GM12873 (cell line): ENCODE data around the gene ZIC1.

Source experiments
- CTCF ChIP-seq: IDR thresholded peaks from 2 replicates; pipeline ENCODE4 v1.5.1; 2012; ENCODE audit warnings: low read depth, mild to moderate bottlenecking, moderate library complexity, low read length, control low read depth; ENCODE audit not compliant: insufficient read depth; ENCODE audit errors: missing control alignments

The ZIC1 gene

GRCh38 chr3:147393943-147394883 lies 15.0 kb upstream of the ZIC1 start:
- TF ChIP-seq CTCF, result no peak

DNA sequence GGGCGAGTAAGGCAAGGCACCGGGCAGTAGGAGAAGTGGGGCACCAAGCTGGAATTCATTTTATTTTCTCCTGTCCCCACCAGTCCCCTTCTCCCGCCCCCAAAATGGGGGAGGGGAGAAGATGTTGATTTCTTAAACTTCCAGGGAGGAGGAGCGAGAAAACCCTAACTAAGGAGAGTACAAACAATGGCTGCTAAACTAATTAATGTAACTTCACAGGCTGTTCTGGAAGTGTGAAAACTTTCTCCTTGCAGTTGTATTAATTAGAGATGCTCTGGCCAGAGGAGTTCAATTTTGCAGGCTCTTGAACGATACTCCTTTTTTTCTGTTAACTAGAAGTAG lies 14.3 kb upstream of the ZIC1 start:
- TF ChIP-seq CTCF, result no peak

DNA sequence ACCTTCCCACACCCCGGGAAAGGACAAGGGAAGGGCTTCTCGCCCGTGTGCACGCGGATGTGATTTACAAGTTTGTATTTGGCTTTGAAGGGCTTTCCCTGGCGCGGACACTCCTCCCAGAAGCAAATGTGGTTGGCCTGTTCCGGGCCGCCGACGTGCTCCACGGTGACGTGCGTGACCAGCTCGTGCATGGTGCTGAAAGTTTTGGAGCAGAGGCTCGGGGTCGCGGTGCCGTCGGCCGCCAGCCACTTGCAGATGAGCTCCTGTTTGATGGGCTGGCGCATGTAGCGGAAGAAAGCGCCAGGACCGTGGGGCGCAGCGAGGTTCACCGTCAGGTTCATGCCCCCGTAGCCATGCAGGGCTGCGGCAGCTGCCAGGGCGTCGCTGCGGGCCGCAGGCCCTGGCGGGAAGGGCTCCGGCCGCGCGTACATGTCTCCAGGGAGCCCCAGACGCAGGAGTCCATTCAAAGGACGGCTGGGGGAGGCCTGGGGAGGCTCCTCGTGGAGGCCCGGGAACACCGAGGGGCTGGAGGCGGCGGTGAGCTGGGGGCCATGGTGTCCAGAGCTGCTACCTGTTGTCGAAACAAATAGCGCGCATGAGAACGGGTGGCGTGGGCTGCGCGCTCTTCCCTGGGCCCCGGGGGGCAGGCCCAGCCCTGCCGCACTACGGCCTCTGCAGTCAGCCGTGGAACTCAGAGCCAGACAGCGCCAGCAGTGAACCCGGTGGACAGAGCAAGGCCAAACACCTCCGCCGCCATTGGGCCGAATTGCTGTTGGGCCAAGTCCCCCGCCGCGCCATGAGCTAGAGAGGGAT lies 13.1 kb upstream of the ZIC1 start:
- no peak for TF ChIP-seq CTCF

GRCh38 chr3:147396712-147397046 lies 12.5 kb upstream of the ZIC1 start:
- no peak for TF ChIP-seq CTCF

- TF ChIP-seq CTCF, result no peak
Observed at GRCh38 chr3:147397155-147397874, 11.8 kb upstream of the ZIC1 start.

DNA sequence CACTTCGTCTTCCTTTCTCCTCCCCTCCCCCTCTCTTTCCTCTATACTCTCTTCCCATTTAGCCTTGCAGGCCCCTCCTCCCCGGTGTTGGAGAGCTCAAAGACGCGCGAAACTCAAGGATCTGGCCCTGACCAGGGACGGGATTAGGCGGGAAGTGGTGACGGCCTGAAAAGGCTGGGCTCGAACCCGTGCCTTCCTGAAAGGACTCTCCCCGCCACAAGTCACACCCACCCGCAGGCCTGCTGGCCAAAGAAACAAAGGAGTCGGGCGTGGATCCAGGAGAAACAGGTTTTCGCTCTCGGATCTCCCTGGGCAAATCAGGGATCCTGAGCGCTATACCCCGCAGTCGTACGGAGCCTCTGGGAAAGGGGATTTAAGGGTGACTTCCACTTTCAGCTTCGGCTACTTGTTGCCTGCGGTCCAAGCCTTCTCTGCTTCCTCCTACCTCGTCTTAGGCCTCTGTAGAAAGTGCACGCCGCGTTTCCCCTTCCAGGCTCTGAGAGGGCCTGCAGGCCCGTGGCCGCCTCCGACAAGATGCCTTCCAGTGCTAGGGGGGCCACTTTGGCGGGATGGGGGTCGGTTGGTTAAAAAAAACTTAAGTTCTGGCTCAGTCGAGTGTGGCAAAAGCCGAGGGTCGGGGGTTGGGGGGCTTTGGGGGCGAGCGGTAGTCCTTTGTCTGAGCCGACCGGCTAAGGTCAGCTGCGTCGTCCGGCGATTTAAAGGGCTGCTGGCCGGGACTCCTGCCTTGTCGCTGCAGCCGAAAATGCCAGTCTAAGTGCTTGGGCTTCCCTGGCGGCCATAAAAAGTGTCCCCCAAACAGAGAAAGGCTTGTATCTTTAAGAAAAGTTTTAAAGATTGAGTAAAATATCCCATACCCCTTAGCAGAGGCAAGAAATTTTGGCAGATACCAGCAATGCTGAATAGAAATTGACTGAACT lies 11.0 kb upstream of the ZIC1 start:
- TF ChIP-seq CTCF, result no peak
